Osteoblast (primary cell): ENCODE data around the gene JPH3. TPM values are rescaled to one million over a fixed set of nuclear protein-coding genes. Genes with fewer than 3 reads are reported as not detected.

Experiments used
- DNase-seq: peaks from one replicate; pipeline ENCODE4 v3.0.0; 2011; ENCODE audit warnings: low spot score, mixed read lengths; ENCODE audit not compliant: insufficient read length; ENCODE audit errors: missing footprints
- H2AFZ ChIP-seq: 2 replicates; pipeline ENCODE4 v1.6.0; 2011; ENCODE audit warnings: mild to moderate bottlenecking, low read length
- H3K27ac ChIP-seq: 2 replicates; pipeline ENCODE4 v1.5.1; 2011; ENCODE audit warnings: mild to moderate bottlenecking, low read depth, low read length, moderate library complexity
- H3K27me3 ChIP-seq: 2 replicates; pipeline ENCODE4 v1.6.0; 2012; ENCODE audit warnings: mild to moderate bottlenecking, control low read depth, inconsistent platforms, low read length, moderate library complexity; ENCODE audit not compliant: insufficient read depth
- H3K36me3 ChIP-seq: 2 replicates; pipeline ENCODE4 v1.5.1; 2011; ENCODE audit warnings: mild to moderate bottlenecking, low read length, control low read depth, moderate library complexity; ENCODE audit not compliant: insufficient read depth
- H3K4me1 ChIP-seq: 2 replicates; pipeline ENCODE4 v1.5.1; 2011; ENCODE audit warnings: mild to moderate bottlenecking, low read length, control low read depth, moderate library complexity; ENCODE audit not compliant: insufficient read depth
- H3K4me2 ChIP-seq: 2 replicates; pipeline ENCODE4 v1.6.0; 2011; ENCODE audit warnings: mild to moderate bottlenecking, low read length; ENCODE audit not compliant: insufficient read depth
- H3K4me3 ChIP-seq: fragments of 200-600 bp; sonication (generic); 3 replicates; pipeline ENCODE4 v1.5.1; 2012; ENCODE audit warnings: mild to moderate bottlenecking, low read length, inconsistent platforms; ENCODE audit not compliant: insufficient read depth
- H3K79me2 ChIP-seq: 2 replicates; pipeline ENCODE4 v1.6.0; 2012; ENCODE audit warnings: mild to moderate bottlenecking, low read length, control low read depth, inconsistent platforms; ENCODE audit not compliant: insufficient read depth
- H3K9me3 ChIP-seq: 2 replicates; pipeline ENCODE4 v1.5.1; 2011; ENCODE audit warnings: low read depth, low read length, control low read depth
- H4K20me1 ChIP-seq: 2 replicates; pipeline ENCODE4 v1.6.0; 2012; ENCODE audit warnings: mild to moderate bottlenecking, low read length, control low read depth; ENCODE audit not compliant: insufficient read depth
- CTCF ChIP-seq: IDR thresholded peaks from 2 replicates; pipeline ENCODE4 v1.5.1; 2011; ENCODE audit warnings: mild to moderate bottlenecking, low read depth, low read length, moderate library complexity; ENCODE audit errors: extremely low read depth
- total RNA-seq: library from RNA; depleted of rRNA; stranded (reverse); fragments of >200 nt; gene quantifications from 2 replicates; pipeline ENCODE4 v1.2.3, GENCODE V29; 2012

JPH3 gene
- total RNA-seq, 1 donor = not detected

- Histone ChIP-seq H3K4me3 (no peak overlapping the region), H3K27ac (no peak overlapping the region), H3K27me3 (peaks cover 4% of the 10 kb centered on the region), H3K36me3 (no peaks in the 10 kb centered on the region), H3K79me2 (no peaks in the 10 kb centered on the region), H2AFZ (no peak overlapping the region), H3K9me3 (no peaks in the 10 kb centered on the region), H3K4me2 (no peak overlapping the region), H3K4me1 (no peaks in the 10 kb centered on the region), H4K20me1 (no peaks in the 10 kb centered on the region)
- no peak for DNase-seq
- no peak for TF ChIP-seq CTCF
Observed at GRCh38 chr16:87621976-87622713, 19.8 kb downstream of the JPH3 start.

GRCh38 chr16:87622756-87623319 is 20.5 kb downstream of the JPH3 start:
- Histone ChIP-seq H3K4me3 (no peak overlapping the region), H3K4me2 (no peak overlapping the region), H3K27me3 (peaks cover 7% of the 10 kb centered on the region), H2AFZ (no peak overlapping the region), H3K4me1 (no peaks in the 10 kb centered on the region), H4K20me1 (no peaks in the 10 kb centered on the region), H3K9me3 (no peaks in the 10 kb centered on the region), H3K36me3 (no peaks in the 10 kb centered on the region), H3K79me2 (no peaks in the 10 kb centered on the region), H3K27ac (no peak overlapping the region)
- TF ChIP-seq CTCF = no peak
- no peak for DNase-seq

- peaks cover 7% of the 10 kb centered on the region for H3K27me3 ChIP-seq
Observed at GRCh38 chr16:87625241-87625797, 23.0 kb downstream of the JPH3 start.

More at GRCh38 chr16:87625241-87625797, 23.0 kb downstream of the JPH3 start:
- no peak overlapping the region for H3K4me3 ChIP-seq
- H2AFZ ChIP-seq = no peak overlapping the region
- DNase-seq = no peak
- H3K9me3 ChIP-seq = no peaks in the 10 kb centered on the region
- no peak overlapping the region for H3K4me2 ChIP-seq
- H3K27ac ChIP-seq = no peak overlapping the region
- no peak for TF ChIP-seq CTCF
- H3K4me1 ChIP-seq = no peaks in the 10 kb centered on the region
- H3K79me2 ChIP-seq = no peaks in the 10 kb centered on the region
- no peaks in the 10 kb centered on the region for H3K36me3 ChIP-seq
- H4K20me1 ChIP-seq = no peaks in the 10 kb centered on the region
